Lower leg skin (tissue), 3 donors: ENCODE measurements around the gene MAPKAPK2.

Experiments
- POLR2A ChIP-seq, 2 donors: fragments of 450-650 bp; IDR thresholded peaks; one replicate each; pipeline ENCODE4 v1.6.1; 2016 to 2017; ENCODE audit warnings: antibody characterized with exemption in 2 of 2, mild to moderate bottlenecking in 1 of 2, moderate library complexity in 1 of 2
- TF ChIP-seq, protein P1 (sequence below), 3 donors: fragments of 450-650 bp; IDR thresholded peaks; one replicate each; pipeline ENCODE4 v1.5.1; 2016; ENCODE audit warnings: antibody characterized with exemption in 3 of 3, mild to moderate bottlenecking in 3 of 3, moderate library complexity in 2 of 3

DNA sequence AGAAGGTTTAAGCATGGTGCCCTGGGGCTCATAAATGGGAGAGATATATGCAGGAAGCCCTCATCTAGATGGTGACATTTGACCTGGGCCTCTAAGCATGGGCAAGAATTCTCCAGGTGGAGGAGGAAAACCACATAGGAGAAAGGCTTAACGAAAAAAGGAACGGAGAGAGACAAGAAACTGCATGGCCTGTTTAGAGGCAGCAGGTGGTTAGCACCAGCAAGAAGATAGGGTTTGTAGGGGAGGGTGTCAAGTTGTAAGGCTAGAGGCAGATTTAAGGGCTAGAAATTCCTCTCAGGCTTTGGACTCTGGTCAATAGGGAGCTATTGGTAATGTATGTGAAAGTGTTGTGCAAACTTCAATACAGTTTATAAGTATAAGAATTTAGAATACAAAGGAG, 8.2 kb upstream of the MAPKAPK2 start:
- TF ChIP-seq, protein P1, sequence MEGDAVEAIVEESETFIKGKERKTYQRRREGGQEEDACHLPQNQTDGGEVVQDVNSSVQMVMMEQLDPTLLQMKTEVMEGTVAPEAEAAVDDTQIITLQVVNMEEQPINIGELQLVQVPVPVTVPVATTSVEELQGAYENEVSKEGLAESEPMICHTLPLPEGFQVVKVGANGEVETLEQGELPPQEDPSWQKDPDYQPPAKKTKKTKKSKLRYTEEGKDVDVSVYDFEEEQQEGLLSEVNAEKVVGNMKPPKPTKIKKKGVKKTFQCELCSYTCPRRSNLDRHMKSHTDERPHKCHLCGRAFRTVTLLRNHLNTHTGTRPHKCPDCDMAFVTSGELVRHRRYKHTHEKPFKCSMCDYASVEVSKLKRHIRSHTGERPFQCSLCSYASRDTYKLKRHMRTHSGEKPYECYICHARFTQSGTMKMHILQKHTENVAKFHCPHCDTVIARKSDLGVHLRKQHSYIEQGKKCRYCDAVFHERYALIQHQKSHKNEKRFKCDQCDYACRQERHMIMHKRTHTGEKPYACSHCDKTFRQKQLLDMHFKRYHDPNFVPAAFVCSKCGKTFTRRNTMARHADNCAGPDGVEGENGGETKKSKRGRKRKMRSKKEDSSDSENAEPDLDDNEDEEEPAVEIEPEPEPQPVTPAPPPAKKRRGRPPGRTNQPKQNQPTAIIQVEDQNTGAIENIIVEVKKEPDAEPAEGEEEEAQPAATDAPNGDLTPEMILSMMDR (IDR thresholded peaks at IDR 0.05) = no peak
- no peak for TF ChIP-seq POLR2A (IDR thresholded peaks at IDR 0.05)
